NCI-H2227 treated with DMSO at 0.1 percent for 48 hours (cell line): ENCODE measurements around the gene WDR37.
"Not testable (repeated sequence)": the region's sequence is repeated elsewhere in the genome, so short reads cannot be mapped to it uniquely, and the experiment has no call there.

Experiments used
- DNase-seq: peaks from one replicate; lab custom pipeline; 2025; lab: John Stamatoyannopoulos, UW

WDR37 gene

DNA sequence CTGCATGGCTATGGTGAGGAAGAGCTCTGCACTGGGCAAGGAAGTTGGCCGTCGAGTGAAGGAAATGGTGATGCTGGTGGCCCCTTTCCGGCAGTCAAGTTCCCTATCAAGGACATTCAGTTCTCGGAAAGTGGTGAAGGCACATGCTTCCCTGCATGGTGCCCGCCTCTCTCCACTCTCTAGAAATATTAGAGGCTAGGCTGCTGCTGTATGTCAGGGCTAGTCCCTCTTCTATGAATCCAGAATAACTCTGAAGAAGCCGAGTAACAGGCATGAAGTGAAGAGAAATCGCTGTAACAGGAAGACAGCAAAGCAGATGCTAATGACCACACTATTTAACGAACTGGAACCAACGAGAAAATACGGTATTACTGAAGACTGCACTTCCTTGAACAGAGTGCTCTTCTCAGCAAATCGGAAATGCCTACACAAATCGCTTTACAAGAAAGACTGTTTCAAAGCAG lies 12.6 kb upstream of the WDR37 start:
- no peak for DNase-seq

DNA sequence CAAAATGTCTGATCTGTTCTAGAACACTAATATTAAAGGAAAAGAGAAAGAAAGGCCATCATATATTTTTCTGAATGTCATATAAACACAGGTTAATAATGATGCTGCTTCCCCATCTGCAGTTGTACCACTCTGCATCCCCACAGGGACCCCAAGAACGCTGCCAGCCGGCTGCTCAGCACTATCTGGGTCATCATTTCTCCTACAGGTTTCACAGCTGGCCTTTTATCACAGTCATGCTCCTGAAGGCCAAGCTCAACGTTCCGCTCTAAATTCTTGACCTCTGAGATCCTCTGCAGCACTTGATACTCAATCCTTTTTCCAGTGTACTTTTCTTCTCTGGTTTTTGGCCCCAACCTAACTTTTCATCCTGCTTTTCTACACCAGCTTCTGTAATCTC lies 12.0 kb upstream of the WDR37 start:
- no peak for DNase-seq

GRCh38 chr10:1044964-1045363 lies 11.2 kb upstream of the WDR37 start:
- no peak for DNase-seq

DNA sequence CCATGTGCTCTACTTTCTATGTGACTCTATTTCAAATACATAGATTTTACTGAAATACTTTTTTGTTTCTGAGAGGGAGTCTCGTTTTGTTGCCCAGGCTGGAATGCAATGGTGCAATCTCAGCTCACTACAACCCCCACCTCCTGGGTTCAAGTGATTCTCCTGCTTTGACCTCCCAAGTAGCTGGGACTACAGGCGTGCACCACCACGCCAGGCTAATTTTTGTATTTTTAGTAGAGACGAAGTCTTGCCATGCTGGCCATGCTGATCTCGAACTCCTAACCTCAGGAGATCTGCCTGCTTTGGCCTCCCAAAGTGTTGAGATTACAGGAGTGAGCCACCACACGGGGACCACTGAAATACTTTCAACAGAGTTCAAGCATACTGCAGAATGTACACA lies 10.8 kb upstream of the WDR37 start:
- DNase-seq = no peak

- no peak for DNase-seq
These were observed 8.2 kb upstream of the WDR37 start for GRCh38 chr10:1047937-1048336.

DNA sequence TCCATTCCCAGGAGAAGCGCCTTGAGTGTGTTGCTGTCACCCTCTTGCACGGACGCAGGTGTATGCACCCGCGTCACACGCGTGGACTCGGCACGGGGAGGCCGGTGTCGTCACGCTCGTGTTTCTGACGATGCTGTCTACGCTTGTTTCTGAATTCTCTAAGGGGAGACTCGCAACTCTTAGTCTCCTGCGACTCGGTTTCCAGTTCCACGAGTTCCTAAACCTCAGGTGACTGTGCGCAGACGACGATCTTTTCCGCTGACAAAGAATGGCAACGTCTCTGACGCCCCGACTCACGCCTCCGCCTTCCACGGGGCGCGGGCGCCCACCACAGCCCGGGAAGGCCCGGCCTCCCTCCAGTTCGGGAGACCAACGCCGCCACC lies 7.8 kb upstream of the WDR37 start:
- no peak for DNase-seq

DNA sequence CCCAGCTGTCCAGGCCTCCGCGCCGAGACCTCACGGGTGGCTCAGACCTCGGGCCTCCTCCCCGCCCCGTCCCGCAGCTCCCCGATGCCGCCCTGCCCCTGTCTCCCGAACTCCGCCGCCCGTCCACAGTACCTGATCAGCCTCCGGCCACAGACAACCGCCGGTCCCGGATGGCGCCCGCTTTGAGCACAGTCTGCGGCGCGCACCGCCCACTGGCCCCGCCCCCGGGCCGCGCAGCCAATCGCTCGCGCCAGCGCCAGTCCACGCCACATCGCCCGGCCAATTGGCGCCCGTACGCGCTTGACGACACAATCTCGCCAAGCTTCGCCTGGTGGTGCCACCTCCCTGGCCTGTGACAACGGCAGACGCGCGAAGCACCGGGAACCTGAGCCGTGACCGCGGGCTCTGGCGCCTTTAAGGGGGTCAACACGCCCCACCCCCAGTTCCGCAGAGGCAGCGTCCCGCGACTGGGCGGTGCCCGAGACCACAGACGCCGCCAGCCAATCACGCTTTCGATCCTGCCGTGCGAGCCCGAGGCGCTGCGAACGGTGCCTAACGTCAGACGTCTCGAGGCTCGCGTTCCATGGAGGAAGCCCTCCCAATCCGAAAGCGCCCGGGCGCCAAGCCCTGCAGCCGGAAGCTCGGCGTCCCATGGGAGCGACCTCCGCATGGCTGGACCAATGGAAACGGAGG lies 7.3 kb upstream of the WDR37 start, which contains the start of gene IDI1:
Gene IDI1, minus strand, starts transcription at position 388 of the 693 bp plus-strand sequence. Its CDS starts 116 bp downstream, at position 272.
- DNase-seq = peak; percentile 94

- DNase-seq = no peak
These were observed 6.7 kb upstream of the WDR37 start for GRCh38 chr10:1049425-1049958.

DNA sequence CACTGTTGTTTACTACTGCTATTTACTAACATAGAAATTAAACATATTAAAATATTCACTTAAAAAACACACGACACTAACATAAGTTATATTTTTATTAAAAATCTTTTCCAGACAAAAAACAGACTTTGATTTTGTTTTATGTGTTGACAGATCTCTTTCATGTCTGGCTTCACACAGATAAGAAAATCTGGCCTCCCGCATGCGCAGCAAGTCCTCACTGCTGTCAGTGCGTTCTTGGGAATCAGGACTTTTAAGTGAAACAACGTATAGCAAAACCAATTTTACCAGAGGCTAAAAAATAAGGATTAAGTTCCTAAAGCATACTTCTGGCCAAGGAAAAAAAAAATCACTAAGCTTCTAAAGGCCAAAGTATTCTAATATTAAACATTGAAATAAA lies 6.0 kb upstream of the WDR37 start:
- no peak for DNase-seq

- no peak for DNase-seq
These were observed 5.6 kb upstream of the WDR37 start for GRCh38 chr10:1050554-1050953.

DNA sequence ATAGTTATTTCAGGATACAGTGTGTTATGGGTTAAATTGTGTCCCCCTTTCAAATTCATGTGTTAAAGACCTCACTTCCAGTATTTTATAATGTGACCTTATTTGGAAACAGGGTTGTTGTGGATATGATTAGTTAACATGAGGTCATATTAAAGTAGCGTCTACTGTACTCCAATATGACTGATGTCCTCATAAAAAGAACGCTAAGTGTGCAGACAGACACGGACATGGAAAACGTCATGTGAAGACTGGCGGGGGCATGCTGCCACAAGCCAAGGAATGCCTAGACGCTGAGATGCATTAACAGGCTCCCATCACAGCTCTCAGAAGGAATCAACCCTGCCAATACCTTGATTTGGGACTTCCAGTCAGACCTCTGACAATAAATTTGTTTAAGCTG lies 1.5 kb upstream of the WDR37 start:
- no peak for DNase-seq

DNA sequence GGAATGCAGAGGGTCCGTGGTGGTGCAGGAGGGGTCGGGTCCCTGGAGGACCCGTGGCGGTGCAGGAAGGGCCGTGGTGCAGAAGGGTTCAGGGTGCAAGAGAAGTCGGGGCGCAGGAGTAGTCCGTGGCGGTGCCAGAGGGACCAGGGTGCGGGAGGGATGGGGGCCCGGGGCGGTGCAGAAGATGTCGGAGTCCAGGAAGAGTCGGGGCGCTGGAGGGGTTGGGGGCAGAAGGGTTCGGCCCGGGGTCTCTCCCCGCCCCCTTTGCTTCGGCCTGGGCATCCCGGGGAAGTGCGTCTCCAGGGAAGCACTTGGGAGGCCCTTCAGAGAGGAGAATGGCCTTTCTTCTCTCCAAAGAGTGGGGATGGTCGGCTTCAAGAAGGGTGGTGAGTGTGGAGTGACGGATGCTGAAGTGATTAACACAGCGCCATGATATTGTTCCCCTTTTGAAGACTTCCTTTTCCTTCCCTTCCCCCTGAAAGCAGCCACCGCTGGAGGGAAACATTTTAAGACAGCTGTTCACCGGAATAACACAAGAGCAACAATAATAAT lies 997 bp downstream of the WDR37 start:
- no peak for DNase-seq

DNA sequence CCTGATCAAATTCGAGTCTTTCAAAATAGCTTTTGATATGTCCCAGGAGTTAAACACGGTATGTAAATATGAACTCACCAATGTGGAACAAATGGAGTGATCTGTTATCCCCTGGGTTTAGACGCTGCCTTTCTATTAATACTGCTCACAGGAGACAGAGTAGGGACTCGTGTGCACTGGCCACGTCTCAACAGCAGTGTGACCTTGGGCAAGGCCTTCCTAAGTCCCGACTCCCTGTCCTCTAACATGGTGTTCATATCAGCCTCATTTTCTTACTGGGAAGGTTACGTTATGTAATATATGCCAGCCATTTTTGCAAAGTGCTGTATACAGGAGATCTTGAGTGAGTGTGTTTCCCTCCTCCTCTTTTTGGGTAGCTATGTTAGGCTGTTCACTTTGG lies 1.8 kb downstream of the WDR37 start:
- DNase-seq = no peak

GRCh38 chr10:1059902-1060301 lies 3.7 kb downstream of the WDR37 start:
- DNase-seq = no peak

- no peak for DNase-seq
These were observed 6.0 kb downstream of the WDR37 start for GRCh38 chr10:1061930-1062774.

DNA sequence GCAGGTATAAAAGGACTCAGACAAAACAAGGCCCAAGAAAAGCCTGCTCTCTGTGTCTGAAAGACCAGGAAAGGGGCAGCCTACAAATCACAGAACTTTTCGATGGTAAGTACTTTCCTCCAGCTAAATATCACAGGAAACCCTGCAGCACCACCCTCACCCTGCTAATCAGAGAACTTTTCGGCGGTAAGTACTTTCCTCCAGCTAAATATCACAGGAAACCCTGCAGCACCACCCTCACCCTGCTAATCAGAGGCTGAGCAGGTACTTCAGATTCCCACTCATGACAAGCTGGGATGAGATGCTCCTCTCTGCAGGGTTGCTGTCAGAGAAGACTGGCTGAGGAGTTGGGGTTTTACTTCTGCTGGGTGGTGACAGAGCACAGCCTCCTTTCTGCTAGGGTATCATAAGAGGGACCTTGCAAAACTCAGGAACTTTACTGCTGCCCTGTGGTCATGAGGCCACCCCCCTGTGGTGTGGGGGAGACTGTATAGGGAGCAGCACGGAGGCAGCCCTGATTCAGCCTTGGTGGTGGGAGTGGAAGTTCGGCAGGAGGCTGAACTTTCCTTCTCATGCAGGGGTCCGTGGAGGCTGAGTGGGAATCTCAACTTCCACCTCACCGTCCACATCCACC lies 7.2 kb downstream of the WDR37 start:
- DNase-seq = no peak

DNA sequence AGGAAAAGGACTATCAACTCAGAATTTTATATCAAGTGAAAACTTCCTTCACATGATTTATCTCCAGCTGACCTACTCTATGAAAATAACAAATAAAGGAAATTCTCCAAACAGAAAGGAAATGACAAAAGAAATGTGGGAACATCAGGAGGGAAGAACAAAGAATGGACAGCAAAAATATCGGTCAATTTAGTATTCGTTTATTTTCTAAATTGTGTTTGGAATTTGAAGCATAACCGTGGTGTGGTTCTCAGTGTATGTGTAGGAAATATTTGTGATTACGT lies 8.7 kb downstream of the WDR37 start:
- DNase-seq = no peak

- DNase-seq = not testable (repeated sequence)
These were observed 10.5 kb downstream of the WDR37 start for GRCh38 chr10:1066734-1067133.

DNA sequence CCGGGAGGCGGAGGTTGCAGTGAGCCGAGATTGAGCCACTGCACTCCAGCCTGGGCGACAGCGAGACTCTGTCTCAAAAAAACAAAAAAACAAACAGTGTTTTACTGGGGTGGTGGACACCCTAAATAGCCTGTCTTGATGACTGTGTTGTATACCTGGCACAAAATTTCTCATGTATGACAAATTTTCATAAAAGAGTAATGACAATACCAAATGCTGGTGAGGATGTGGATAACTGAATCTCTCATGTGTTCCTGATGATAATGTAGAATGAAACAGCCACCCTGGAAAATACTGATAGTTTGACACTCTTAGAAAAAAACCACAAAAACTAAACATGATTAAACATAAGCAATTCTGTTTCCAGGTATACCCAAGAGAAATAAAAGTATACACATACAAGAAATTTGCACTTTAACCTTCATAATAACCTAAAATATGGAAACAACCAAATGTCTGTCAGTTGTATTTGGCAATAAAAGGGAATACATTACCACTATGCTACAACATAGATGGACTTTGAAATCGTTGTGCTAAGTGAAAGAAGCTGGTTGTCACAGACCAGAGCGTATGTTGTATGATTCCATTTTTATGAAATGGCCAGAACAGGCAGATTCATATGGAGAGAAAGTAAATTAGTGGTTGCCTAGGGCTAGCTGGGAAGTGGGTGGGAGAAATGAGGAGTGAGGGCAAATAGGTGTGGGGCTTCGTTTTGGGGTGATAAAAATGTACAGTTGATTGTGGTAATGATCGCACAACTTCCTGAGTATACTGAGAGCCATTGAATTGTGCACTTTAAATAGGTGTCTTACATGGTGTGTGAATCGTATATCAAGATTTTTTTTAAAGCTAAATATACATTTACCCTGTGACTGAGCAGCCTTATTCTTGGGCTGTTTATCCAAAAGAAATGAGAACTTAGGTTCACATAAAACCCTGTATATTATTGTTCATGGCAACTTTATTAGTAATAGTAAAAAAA lies 12.5 kb downstream of the WDR37 start:
- DNase-seq = no peak

- DNase-seq = no peak
These were observed 14.7 kb downstream of the WDR37 start for GRCh38 chr10:1070919-1071318.

GRCh38 chr10:1074052-1074747 lies 18.0 kb downstream of the WDR37 start:
- DNase-seq = no peak
